Raji (cell line): ENCODE results near the gene PDCD7.

Experiments
- POLR2A ChIP-seq: IDR thresholded peaks from 2 replicates; pipeline ENCODE4 v1.6.1; 2011; ENCODE audit warnings: low read depth, low read length, control low read depth; ENCODE audit not compliant: insufficient read depth

PDCD7 gene

GRCh38 chr15:65067645-65068402, 65.8 kb downstream of the PDCD7 start, which contains the start of gene RASL12:
Gene RASL12 (minus strand): TSS chr15:65067991. CDS start chr15:65067835, 156 bp downstream.
- no peak for TF ChIP-seq POLR2A
